Smooth muscle cell of the brain vasculature (primary cell): ENCODE measurements around the gene KRT38.
"Not testable (repeated sequence)": the region's sequence is repeated elsewhere in the genome, so short reads cannot be mapped to it uniquely, and the experiment has no call there.

Experiments
- DNase-seq: peaks from one replicate; pipeline ENCODE4 v3.0.0-alpha.2; 2012; ENCODE audit warnings: low read depth, low spot score

KRT38 gene

DNA sequence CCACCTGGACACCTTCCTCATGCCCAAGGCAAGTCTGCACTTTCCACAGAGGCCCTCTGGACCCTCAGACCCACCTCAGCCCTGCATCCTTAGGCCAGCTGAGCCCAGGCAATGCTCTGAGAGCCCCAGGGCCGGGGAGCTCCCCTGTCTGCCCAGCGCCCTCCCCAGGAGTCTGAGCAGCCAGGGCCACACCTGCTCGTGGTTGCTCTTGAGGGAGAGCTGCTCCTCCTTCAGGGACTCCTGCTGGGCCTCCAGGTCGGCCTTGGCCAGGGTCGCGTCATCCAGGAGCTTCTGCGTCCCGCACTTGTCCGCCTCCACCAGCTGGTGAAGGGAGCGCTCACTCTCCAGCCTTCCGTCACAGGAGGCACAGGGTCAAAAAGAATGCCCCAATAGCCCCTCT is 18.2 kb downstream of the KRT38 start:
- not testable (repeated sequence) for DNase-seq

GRCh38 chr17:41421617-41422016 is 19.2 kb downstream of the KRT38 start:
- no peak for DNase-seq

GRCh38 chr17:41421116-41421515 is 19.7 kb downstream of the KRT38 start:
- DNase-seq = no peak

DNA sequence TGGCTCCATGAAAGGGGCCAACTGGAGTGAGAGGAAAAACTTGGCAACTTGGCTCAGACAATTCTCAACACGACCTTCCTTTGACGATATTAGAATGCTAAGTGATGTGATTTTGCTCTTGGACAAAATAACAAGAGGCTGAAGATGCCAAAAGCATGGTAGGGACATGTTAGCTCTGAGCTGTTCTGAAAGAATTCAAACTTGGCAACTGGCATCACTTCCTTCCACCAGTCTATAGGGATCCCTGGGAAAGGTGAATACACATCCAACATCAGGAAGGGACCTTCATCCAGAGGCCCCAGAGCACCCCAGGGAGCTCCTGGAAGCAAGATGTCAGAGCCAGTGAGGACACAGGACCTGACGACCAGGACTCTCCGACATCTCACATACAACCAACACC is 20.6 kb downstream of the KRT38 start:
- DNase-seq = no peak

DNA sequence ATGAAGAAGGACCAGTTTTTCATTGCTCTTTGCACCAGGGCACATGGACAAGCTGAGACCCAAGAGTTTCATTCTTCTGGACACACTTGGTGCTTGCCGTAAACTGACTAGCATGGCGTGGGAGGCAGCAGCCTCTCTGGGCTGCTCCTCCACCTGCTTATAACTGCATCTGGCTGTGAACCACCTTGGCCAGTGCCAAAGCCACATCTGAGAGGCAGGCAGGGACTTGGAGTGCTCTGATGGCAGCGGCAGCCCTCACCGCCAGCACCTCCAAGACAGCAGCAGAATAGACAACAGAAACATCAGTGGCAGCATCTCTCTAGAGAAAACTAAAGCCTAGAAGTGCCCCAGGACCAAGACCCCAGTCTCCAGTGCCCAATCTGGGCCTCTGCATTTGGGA is 21.1 kb downstream of the KRT38 start:
- DNase-seq = no peak

- DNase-seq = no peak
Observed at GRCh38 chr17:41418116-41418860, 22.5 kb downstream of the KRT38 start.

DNA sequence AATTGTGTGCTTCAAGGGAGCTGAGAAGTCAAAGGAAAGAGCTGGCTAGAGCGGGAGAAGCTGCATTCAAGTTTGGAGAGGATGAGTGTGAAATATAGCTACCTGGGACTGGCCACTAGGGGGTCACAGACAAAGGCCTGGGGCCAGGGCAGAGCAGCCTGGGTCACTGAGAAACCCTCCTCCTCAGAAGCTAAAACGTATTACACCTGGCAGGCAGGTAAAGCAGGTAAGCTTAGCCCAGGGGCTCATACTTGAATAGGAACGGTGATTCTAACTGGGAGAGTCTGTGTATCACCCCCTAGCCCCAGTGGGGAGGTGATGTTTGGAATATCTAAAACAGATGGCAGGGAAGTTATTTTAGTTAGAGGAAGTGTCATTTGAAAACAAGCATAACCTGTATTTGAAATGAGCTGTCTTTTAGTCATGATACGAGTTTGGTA is 23.2 kb downstream of the KRT38 start:
- DNase-seq = no peak

- DNase-seq = no peak
Observed at GRCh38 chr17:41417127-41417526, 23.7 kb downstream of the KRT38 start.

DNA sequence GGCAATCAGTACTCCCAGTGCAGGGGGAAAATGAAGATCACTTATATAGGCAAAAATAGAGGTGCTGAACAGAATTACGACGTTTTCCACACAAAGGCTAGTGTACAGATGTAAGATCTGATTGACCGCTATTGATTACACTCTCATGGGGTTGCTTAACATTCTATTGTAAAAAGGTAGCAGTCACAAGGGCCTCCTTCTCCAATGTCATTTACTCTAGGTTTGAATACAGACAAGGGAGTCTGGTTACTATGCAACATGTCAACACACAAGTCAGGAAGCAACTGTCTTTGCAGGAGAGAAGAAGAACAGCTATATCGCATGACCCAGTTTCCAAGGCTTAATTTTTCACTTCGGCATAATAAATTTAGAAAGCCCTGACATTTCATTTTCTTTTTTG is 24.3 kb downstream of the KRT38 start:
- DNase-seq = no peak

GRCh38 chr17:41415833-41416335 is 24.9 kb downstream of the KRT38 start:
- DNase-seq = no peak

- no peak for DNase-seq
Observed at GRCh38 chr17:41415411-41415810, 25.4 kb downstream of the KRT38 start.

GRCh38 chr17:41413982-41414381 is 26.8 kb downstream of the KRT38 start:
- DNase-seq = no peak

GRCh38 chr17:41413353-41413957 is 27.3 kb downstream of the KRT38 start:
- DNase-seq = no peak

DNA sequence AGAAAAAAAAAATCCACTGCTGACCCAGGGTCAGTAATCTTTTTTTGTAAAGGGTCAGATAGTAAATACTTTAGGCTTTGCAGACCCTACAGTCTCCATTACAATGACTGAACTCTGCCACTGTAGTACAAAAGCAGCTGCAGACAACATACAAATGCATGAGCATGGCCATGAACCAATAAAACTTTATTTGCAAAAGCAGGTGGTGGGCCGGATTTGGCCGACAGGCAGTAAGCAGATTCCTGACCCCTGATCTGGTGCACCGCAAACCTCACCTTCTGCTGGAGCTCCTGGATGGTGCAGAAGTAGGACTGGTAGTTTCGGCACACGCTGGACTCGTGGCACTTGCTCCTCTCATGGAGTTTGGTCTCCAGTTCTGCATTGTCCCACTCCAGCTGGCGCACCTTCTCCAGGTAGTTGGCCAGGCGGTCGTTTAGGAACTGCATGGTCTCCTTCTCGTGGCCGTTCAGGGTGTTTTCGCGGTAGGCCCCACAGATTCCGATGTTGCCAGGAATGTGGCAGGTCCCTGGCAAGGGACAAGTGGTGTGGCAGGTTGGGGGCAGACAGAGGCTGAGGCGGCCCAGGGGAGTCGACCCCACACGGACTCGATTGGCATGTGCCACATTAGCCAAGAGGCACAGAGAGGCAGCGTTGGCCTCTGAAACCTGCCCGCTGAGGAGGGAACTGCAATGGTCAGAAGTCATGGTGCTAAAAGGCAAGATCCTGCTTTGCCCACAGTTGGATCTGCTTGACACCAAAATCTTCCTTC is 29.5 kb downstream of the KRT38 start:
- DNase-seq = no peak

DNA sequence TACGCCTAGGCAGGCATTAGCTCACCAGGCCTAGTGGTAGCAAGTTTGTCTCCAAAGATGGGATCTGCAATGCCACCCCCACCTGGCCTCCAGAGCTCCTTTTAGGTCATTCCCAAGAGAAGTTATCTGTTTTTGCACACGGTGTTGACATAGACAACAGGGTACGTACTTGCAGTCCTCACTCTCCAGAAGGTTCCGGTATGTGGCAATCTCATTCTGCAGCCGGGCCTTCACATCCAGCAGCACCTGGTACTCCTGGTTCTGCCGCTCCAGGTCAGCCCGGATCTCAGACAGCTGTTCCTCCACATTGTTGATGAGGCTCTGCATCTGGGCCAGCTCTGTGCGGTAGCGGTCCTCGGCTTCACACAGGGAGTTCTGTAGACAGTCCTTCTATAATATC is 33.6 kb downstream of the KRT38 start:
- no peak for DNase-seq

DNA sequence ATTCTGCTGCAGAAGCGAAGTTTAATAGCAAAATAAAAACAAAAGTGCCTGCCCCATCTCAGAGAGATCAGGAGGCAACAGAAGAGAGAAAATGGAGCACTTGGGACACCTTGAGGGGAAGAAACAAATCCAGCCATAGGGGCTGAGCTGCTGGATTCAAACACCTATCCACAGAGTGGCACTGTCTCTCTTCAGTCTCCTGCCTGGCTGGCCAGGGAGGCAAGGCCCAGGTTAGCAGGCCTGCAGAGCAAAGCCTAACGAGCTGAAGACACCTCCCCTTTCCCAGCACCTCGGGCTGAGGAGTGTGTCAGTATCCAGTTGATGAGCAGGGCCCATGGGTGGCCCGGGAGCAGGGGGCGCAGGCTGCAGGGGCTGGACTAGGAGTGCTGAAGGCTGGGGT is 34.6 kb downstream of the KRT38 start:
- no peak for DNase-seq

DNA sequence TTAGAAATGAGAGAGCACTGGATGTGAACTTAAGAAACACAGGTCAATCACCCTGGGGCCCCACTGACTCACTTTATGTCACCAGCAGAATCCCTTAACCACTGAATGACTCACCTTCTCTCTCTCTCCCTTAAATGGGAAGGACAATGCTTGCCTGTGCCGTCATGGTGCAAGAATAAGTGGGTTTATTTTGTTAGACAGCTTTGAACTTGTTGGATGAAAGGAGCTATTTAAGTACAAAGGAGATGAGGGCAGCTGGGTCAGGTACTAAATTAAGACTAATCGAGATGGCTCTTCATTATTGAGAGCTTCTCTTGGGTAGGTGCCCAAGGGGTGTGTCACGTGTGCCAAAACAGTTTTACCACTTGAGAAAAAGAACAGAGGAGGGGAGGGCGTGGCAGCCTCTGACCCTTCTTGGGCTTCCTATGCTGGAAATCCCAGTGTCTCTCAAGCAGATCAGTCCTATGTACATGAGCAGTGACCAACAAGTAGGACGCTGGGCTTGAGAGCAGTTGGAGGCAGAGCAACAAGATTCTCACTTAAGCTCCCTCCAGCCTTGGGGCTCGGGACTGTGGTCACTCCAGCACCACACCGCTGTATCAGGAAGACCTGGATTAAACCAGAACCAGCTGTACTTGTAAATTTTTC is 36.6 kb downstream of the KRT38 start:
- DNase-seq = no peak

- DNase-seq = no peak
Observed at GRCh38 chr17:41403404-41404023, 37.3 kb downstream of the KRT38 start.

DNA sequence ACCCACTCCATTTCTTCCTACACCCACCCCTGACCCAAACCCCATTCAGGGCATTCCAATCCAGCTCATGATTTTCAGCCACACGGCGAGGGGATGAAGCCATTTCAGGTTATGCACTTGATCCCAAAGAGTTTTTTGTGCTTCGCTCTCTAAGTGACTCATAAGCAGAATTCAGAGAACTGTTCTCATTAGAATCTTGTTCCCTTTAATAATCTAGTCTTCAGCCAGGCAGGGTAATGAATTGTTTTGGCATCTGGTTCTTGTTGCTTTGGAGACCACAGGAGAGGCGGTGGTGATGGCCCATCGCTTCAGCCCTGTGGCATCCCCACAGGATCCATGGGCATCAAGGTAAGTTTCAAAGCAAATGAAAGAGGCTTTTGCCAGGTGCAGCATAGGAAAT is 38.6 kb downstream of the KRT38 start:
- DNase-seq = no peak

DNA sequence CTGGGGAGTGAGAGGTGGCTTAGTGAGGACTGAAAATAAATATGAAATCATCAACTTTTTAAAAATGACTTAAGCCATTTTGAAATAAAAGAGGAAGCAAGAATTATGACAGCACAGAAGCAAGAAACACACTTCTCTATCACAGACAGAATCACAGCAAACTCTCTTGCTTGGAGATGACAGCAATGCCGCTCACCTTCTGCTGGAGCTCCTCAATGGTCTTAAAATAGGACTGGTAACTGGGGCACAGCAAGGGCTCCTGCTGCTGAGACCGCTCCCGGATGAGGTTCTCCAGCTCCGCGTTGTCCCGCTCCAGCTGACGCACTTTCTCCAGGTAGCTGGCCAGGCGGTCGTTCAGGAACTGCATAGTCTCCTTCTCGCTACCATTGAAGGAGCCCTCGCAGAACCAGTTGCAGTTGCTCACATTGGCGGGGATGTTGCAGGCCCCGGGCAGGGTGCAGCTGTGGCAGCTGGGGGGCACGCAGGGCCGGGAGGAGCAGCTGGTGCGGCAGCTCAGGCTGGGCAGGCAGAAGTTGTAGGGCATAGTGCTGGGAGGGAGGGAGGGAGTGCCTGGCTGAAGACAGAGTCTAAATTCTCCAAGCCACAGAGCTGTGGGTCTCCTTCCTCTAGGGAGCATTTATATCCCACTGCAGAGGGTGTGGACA is 43.7 kb downstream of the KRT38 start, which contains the start of gene KRT31:
Gene KRT31 (minus strand): TSS at position 613 of the 665 bp plus-strand sequence. CDS start 69 bp downstream, at position 544.
- DNase-seq = no peak

DNA sequence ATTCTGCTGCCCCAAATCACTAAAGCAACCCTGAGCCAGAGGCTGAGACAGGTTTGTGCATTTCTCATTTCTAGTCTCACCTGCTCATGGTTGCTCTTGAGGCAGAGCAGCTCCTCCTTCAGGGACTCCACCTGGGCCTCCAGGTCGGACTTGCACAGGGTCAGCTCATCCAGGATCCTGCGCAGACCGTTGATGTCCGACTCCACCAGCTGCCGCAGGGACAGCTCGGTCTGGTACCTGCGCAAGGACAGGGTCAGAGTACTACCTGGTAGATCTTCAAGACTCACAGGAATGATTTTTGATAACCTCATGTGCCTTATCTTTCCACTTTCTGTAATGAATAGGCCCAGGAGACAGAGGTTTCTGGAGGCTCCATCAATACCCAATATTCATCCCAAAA is 44.4 kb downstream of the KRT38 start:
- DNase-seq = no peak
